HepG2 (cell line): ENCODE results near the gene SYTL1. TPM values are rescaled to one million over a fixed set of nuclear protein-coding genes. Genes with fewer than 3 reads are reported as not detected.

Experiments used
- ATAC-seq: fragments of 200-7000 bp; cut with Tn5 transposase; 3 replicates; pipeline ENCODE4 v1.9.1; 2020; ENCODE audit warnings: mild to moderate bottlenecking, moderate library complexity
- BruUV-seq: library from RNA; stranded (reverse); fragments of 400-500 nt; replicated peaks from 2 replicates; lab custom pipeline; 2021; lab: Mats Ljungman, UMichigan
- CTCF ChIA-PET: fragments of 300-600 bp; formaldehyde crosslinking; extraction: SDS; loops from one replicate; lab custom pipeline; 2021; ENCODE audit warnings: low total read pairs, inconsistent platforms, low intra/inter-chr PET ratio; lab: Yijun Ruan, JAX
- POLR2A ChIA-PET: fragments of 350-600 bp; sonication (Branson Sonifier 250); formaldehyde crosslinking; loops from one replicate; lab custom pipeline; 2020; ENCODE audit warnings: antibody characterized with exemption, inconsistent platforms; lab: Yijun Ruan, JAX
- DNase-seq: peaks from one replicate; pipeline ENCODE4 v3.0.0-alpha.2; 2015; ENCODE audit warnings: low spot score
- FAIRE-seq: peaks from 3 replicates; lab custom pipeline; 2011; peaks lifted over from hg19 to GRCh38; lab: Jason Lieb, UNC
- H2AFZ ChIP-seq: one replicate; pipeline ENCODE4 v1.6.1; 2011; ENCODE audit warnings: low read length, inconsistent platforms
- H3K27ac ChIP-seq: fragments of 300-600 bp; 3 replicates; pipeline ENCODE4 v1.8.0; 2011; ENCODE audit warnings: mixed run types, mild to moderate bottlenecking, mixed read lengths, low read length, inconsistent platforms; ENCODE audit not compliant: insufficient read depth; ENCODE audit errors: extremely low read length
- H3K27me3 ChIP-seq, 2 experiments: fragments of 200-600 bp in 1 of 2; 2 replicates in 1 of 2; 3 replicates in 1 of 2; pipeline versions ENCODE4 v1.6.0 to v1.8.0; 2011; ENCODE audit warnings: low read length in 2 of 2, mild to moderate bottlenecking in 2 of 2, moderate library complexity in 2 of 2, inconsistent platforms in 1 of 2; ENCODE audit not compliant: insufficient read depth in 2 of 2, control insufficient read depth in 1 of 2
- H3K36me3 ChIP-seq, 2 experiments: fragments of 200-600 bp in 1 of 2; replicated peaks in 1 of 2; 2 replicates in 1 of 2; 3 replicates in 1 of 2; pipeline versions ENCODE4 v1.5.1 to v1.8.0; 2011; ENCODE audit warnings: low read length in 2 of 2, inconsistent platforms in 1 of 2; ENCODE audit not compliant: insufficient read depth in 2 of 2, control insufficient read depth in 1 of 2
- H3K4me1 ChIP-seq: 2 replicates; pipeline ENCODE4 v1.5.1; 2012; ENCODE audit warnings: low read length, inconsistent platforms; ENCODE audit not compliant: insufficient read depth
- H3K4me2 ChIP-seq: 2 replicates; pipeline ENCODE4 v1.6.0; 2011; ENCODE audit warnings: low read depth, low read length, inconsistent platforms
- H3K4me3 ChIP-seq, 3 experiments: fragments of 200-600 bp in 1 of 3; sonication (generic), shearing (Covaris generic) in 1 of 3; replicated peaks in 1 of 3; 2 replicates each; pipeline ENCODE4 v1.5.1; 2011 to 2016; ENCODE audit warnings: low read length in 3 of 3, inconsistent platforms in 2 of 3, low read depth in 2 of 3, mild to moderate bottlenecking in 2 of 3, control low read depth in 1 of 3, mixed read lengths in 1 of 3; ENCODE audit not compliant: insufficient read depth in 1 of 3
- H3K79me2 ChIP-seq: one replicate; pipeline ENCODE4 v1.6.1; 2011; ENCODE audit warnings: low read length, inconsistent platforms; ENCODE audit not compliant: insufficient read depth
- H3K9ac ChIP-seq: 2 replicates; pipeline ENCODE4 v1.6.0; 2011; ENCODE audit warnings: mild to moderate bottlenecking, low read depth, low read length, inconsistent platforms; ENCODE audit not compliant: insufficient read depth
- H3K9me3 ChIP-seq: 2 replicates; pipeline ENCODE4 v1.5.1; 2012; ENCODE audit warnings: mild to moderate bottlenecking, low read length
- H4K20me1 ChIP-seq: 2 replicates; pipeline ENCODE4 v1.6.0; 2011; ENCODE audit warnings: inconsistent platforms, mild to moderate bottlenecking, low read length, moderate library complexity; ENCODE audit not compliant: insufficient read depth
- ATAD3A ChIP-seq: sonication (generic); formaldehyde crosslinking; IDR thresholded peaks from 2 replicates; pipeline ENCODE4 v1.4.0; 2020; ENCODE audit warnings: missing genetic modification reagents
- FOSL1 ChIP-seq: sonication (generic); formaldehyde crosslinking; IDR thresholded peaks from 2 replicates; pipeline ENCODE4 v1.9.0; 2021; ENCODE audit warnings: missing genetic modification reagents, borderline replicate concordance
- MTF2 ChIP-seq: sonication (generic); formaldehyde crosslinking; IDR thresholded peaks from 2 replicates; pipeline ENCODE4 v1.5.0; 2020; ENCODE audit warnings: missing genetic modification reagents, borderline replicate concordance
- NFKB2 ChIP-seq: sonication (generic); formaldehyde crosslinking; IDR thresholded peaks from 2 replicates; pipeline ENCODE4 v1.4.0; 2020; ENCODE audit warnings: missing genetic modification reagents, borderline replicate concordance
- NONO ChIP-seq, 2 experiments: fragments of 450-650 bp in 1 of 2; sonication (generic) in 1 of 2; formaldehyde crosslinking in 1 of 2; IDR thresholded peaks in 1 of 2; conservative IDR thresholded peaks in 1 of 2; 2 replicates each; pipeline versions ENCODE4 v1.6.1 to v1.8.0; 2017 to 2022; ENCODE audit warnings: mild to moderate bottlenecking in 1 of 2, missing genetic modification reagents in 1 of 2, moderate library complexity in 1 of 2
- POLR2A ChIP-seq, 2 experiments: IDR thresholded peaks; 2 replicates each; pipeline ENCODE4 v1.6.1; 2011; ENCODE audit warnings: low read depth in 2 of 2, low read length in 2 of 2, mild to moderate bottlenecking in 1 of 2, moderate library complexity in 1 of 2; ENCODE audit not compliant: insufficient read depth in 1 of 2
- RCOR2 ChIP-seq: IDR thresholded peaks from 2 replicates; pipeline ENCODE4 v1.6.1; 2016; ENCODE audit warnings: missing biosample characterization, missing genetic modification reagents
- SOX5 ChIP-seq: IDR thresholded peaks from 2 replicates; pipeline ENCODE4 v1.6.1; 2016; ENCODE audit warnings: borderline replicate concordance
- SP5 ChIP-seq: IDR thresholded peaks from 2 replicates; pipeline ENCODE4 v1.6.1; 2016; ENCODE audit warnings: low read depth, borderline replicate concordance
- TOPORS ChIP-seq: sonication (generic); formaldehyde crosslinking; IDR thresholded peaks from 2 replicates; pipeline ENCODE4 v1.8.0; 2023; ENCODE audit warnings: mild to moderate bottlenecking, missing genetic modification reagents
- ZFP41 ChIP-seq: sonication (generic); formaldehyde crosslinking; IDR thresholded peaks from 2 replicates; pipeline ENCODE4 v1.4.0; 2020; ENCODE audit warnings: mild to moderate bottlenecking, missing genetic modification reagents, borderline replicate concordance
- ZNF281 ChIP-seq: sonication (generic); formaldehyde crosslinking; IDR thresholded peaks from 2 replicates; pipeline ENCODE4 v1.4.0; 2020; ENCODE audit warnings: missing genetic modification reagents, borderline replicate concordance
- ZNF331 ChIP-seq: sonication (generic); formaldehyde crosslinking; IDR thresholded peaks from 2 replicates; pipeline ENCODE4 v1.4.0; 2020; ENCODE audit warnings: missing genetic modification reagents
- ZNF564 ChIP-seq: sonication (generic); formaldehyde crosslinking; IDR thresholded peaks from 2 replicates; pipeline ENCODE4 v1.8.1; 2023; ENCODE audit warnings: mild to moderate bottlenecking, missing genetic modification reagents
- ZNF720 ChIP-seq: sonication (generic); formaldehyde crosslinking; IDR thresholded peaks from 2 replicates; pipeline ENCODE4 v1.4.0; 2020; ENCODE audit warnings: missing genetic modification reagents
- ZSCAN31 ChIP-seq: sonication (generic); formaldehyde crosslinking; IDR thresholded peaks from 2 replicates; pipeline ENCODE4 v1.5.0; 2020; ENCODE audit warnings: low read depth, mild to moderate bottlenecking, missing genetic modification reagents
- ZZZ3 ChIP-seq: sonication (generic); formaldehyde crosslinking; IDR thresholded peaks from 2 replicates; pipeline ENCODE4 v1.4.0; 2020; ENCODE audit warnings: missing genetic modification reagents, mild to moderate bottlenecking, borderline replicate concordance
- WGBS: methylation state at CpG from one replicate; pipeline ENCODE4 v1.1.6; 2017; ENCODE audit warnings: low lambda C conversion rate; 5-methylcytosine and 5-hydroxymethylcytosine counted together
- in situ Hi-C: cut with HindIII; loops from 2 replicates; pipeline ENCODE4 v1.10.0; 2017; ENCODE audit warnings: low pct_unique_long_range_greater_than_20kb; ENCODE audit not compliant: extremely low pct_ligation_motif_present
- intact Hi-C: fragments of 100-400 bp; cut with micrococcal nuclease; formaldehyde crosslinking; loops from one replicate; pipeline ENCODE4 v1.10.0; 2022; ENCODE audit not compliant: unreplicated experiment
- polyA plus RNA-seq, 8 experiments: library from polyadenylated mRNA; depleted of rRNA in 3 of 8; stranded (reverse) in 7 of 8; unstranded in 1 of 8; fragments of >200 nt; fragmentation: Illumina TruSeq in 4 of 8; extraction: Trizol in 4 of 8; gene quantifications; 2 replicates each; pipeline versions ENCODE4 v1.2.1 to v1.2.3, GENCODE V29; 2011 to 2016; ENCODE audit warnings: low read depth in 4 of 8, missing spikeins in 1 of 8, mixed read lengths in 1 of 8; ENCODE audit not compliant: insufficient read depth in 1 of 8
- total RNA-seq, 5 experiments: library from RNA; depleted of rRNA; stranded (reverse); fragments of >200 nt; fragmentation: Illumina TruSeq; extraction: Trizol; gene quantifications; 2 replicates each; pipeline ENCODE4 v1.2.3, GENCODE V29; 2016; ENCODE audit warnings: low read depth in 1 of 5
- TF ChIP-seq, protein P1 (sequence below): sonication (generic); formaldehyde crosslinking; IDR thresholded peaks from 2 replicates; pipeline ENCODE4 v1.9.0; 2021; ENCODE audit warnings: missing genetic modification reagents, borderline replicate concordance

Gene SYTL1
- total and polyA plus RNA-seq, 2 of the 13 experiments (the other 11 are each of a cell fraction or from before 2014, with no cell fraction given), result 11.1 to 17.8 TPM

DNA sequence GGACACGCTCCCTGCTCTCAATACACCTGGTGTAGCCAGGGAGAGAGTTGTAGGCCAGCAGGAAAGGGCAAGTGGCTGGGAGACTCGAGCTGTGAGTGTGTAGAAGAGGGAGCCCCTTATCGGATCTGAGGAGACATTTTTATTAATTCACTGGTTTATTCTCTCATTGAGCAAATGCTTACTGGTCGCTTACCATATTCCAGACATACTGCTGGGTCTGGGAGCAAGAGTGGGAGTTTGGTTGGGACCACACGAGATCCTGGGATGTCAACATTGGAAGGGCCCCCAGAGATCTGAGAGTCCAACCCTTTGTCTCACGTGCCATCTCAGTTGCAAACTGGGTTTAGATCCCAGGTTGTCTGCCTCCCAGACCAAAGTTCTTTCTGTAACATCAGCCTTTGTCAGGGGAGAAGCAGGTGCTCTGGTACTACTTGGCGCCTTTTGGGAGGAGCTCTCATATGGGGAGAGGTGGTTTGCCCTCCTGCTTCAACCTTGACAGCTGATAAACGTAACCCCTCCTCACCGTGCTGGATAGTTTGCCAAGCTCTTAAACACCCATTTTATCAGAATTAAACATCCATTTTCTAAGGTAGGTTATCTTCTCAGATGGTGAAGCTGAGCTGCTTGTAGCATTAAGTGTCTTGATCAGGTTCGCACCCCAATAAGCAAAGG, 19.1 kb upstream of the SYTL1 start (continued):
- TF ChIP-seq, protein P1, sequence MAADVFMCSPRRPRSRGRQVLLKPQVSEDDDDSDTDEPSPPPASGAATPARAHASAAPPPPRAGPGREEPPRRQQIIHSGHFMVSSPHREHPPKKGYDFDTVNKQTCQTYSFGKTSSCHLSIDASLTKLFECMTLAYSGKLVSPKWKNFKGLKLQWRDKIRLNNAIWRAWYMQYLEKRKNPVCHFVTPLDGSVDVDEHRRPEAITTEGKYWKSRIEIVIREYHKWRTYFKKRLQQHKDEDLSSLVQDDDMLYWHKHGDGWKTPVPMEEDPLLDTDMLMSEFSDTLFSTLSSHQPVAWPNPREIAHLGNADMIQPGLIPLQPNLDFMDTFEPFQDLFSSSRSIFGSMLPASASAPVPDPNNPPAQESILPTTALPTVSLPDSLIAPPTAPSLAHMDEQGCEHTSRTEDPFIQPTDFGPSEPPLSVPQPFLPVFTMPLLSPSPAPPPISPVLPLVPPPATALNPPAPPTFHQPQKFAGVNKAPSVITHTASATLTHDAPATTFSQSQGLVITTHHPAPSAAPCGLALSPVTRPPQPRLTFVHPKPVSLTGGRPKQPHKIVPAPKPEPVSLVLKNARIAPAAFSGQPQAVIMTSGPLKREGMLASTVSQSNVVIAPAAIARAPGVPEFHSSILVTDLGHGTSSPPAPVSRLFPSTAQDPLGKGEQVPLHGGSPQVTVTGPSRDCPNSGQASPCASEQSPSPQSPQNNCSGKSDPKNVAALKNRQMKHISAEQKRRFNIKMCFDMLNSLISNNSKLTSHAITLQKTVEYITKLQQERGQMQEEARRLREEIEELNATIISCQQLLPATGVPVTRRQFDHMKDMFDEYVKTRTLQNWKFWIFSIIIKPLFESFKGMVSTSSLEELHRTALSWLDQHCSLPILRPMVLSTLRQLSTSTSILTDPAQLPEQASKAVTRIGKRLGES (CRISPR knock-in tag), result no peak
- TF ChIP-seq NONO (IDR thresholded peaks at IDR 0.05), result no peak
- 0 out of 2 replicates have a peak, but pooled peaks have one; percentile 1 for TF ChIP-seq NONO (CRISPR knock-in tag; conservative IDR thresholded peaks at IDR 0.05)
- TF ChIP-seq ZFP41 (CRISPR knock-in tag), result no peak
- TF ChIP-seq NFKB2 (CRISPR knock-in tag), result 0 out of 2 replicates have a peak, but pooled peaks have one; percentile 10
- 0 out of 4 replicates have a peak, but pooled peaks of 1 of the 2 experiments have one; percentile 19 for TF ChIP-seq POLR2A (IDR thresholded peaks at IDR 0.05; ENCODE audit: insufficient read depth in 1 of 2, low read depth in 2 of 2, low read length in 2 of 2)
- TF ChIP-seq MTF2 (CRISPR knock-in tag), result no peak
- no peak for TF ChIP-seq ZNF331
- 0 out of 2 replicates have a peak, but pooled peaks have one; percentile 7 for TF ChIP-seq ZNF564 (CRISPR knock-in tag)
- TF ChIP-seq, all 625 proteins: peak for 11

GRCh38 chr1:27325286-27325685, 16.5 kb upstream of the SYTL1 start:
- CTCF ChIA-PET, result no interaction called here
- H3K79me2 ChIP-seq, result peaks cover 35% of the 10 kb centered on the region
- TF ChIP-seq FOSL1 (CRISPR knock-in tag) (no peak), ATAD3A (no peak), ZNF281 (no peak), SP5 (CRISPR knock-in tag) (no peak), ZZZ3 (CRISPR knock-in tag) (no peak), ZNF720 (CRISPR knock-in tag) (no peak), TOPORS (no peak), ZSCAN31 (no peak), RCOR2 (no peak), SOX5 (CRISPR knock-in tag) (no peak)

More at GRCh38 chr1:27325286-27325685, 16.5 kb upstream of the SYTL1 start:
- Histone ChIP-seq H3K9ac (no peak overlapping the region), H2AFZ (no peak overlapping the region), H3K36me3 (peaks cover 5 to 46% of the 10 kb centered on the region in 2 experiments; a peak in 4 of 5 replicates), H3K4me3 (no peak overlapping the region), H3K27ac (no peak overlapping the region), H3K27me3 (peaks cover 0 to 6% of the 10 kb centered on the region in 2 experiments; a peak in 1 of 5 replicates), H3K4me2 (no peak overlapping the region), H3K9me3 (no peaks in the 10 kb centered on the region), H4K20me1 (no peaks in the 10 kb centered on the region), H3K4me1 (peaks cover 26% of the 10 kb centered on the region)
- intact Hi-C loops, result no loop called here
- no peak for DNase-seq
- POLR2A ChIA-PET, result no interaction called here
- no TSS peak for BruUV-seq
- in situ Hi-C loops, result no loop called here
- WGBS, result 98% methylated on average over 14 of the region's 15 CpGs
- no peak for ATAC-seq
- FAIRE-seq, result no peak
